Stimulated activated CD4-positive, alpha-beta T cell treated with anti-CD3 and anti-CD28 coated beads, TNF-alpha, amount 100 ng/mL, for 48 hours (primary cell): ENCODE data around the gene IQCH.
"Not testable (repeated sequence)": the region's sequence is repeated elsewhere in the genome, so short reads cannot be mapped to it uniquely, and the experiment has no call there.

ENCODE experiments used
- DNase-seq, 3 donors: peaks; one replicate each; pipeline ENCODE4 v3.0.0-alpha.2; 2020; ENCODE audit warnings: low read depth in 3 of 3

The IQCH gene

DNA sequence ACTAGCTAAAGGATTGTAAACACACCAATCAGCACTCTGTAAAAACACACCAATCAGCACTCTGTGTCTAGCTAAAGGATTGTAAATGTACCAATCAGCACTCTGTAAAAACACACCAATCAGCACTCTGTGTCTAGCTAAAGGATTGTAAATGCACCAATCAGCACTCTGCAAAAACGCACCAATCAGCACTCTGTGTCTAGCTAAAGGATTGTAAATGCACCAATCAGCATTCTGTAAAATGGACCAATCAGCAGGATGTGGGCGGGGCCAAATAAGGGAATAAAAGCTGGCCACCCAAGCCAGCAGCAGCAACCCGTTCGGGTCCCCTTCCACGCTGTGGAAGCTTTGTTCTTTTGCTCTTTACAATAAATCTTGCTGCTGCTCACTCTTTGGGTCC lies 8.0 kb upstream of the IQCH start:
- DNase-seq = not testable (repeated sequence)

- no peak for DNase-seq
Measured at GRCh38 chr15:67248011-67248505, 6.5 kb upstream of the IQCH start.

- no peak for DNase-seq
Measured at GRCh38 chr15:67249830-67250229, 4.8 kb upstream of the IQCH start.

DNA sequence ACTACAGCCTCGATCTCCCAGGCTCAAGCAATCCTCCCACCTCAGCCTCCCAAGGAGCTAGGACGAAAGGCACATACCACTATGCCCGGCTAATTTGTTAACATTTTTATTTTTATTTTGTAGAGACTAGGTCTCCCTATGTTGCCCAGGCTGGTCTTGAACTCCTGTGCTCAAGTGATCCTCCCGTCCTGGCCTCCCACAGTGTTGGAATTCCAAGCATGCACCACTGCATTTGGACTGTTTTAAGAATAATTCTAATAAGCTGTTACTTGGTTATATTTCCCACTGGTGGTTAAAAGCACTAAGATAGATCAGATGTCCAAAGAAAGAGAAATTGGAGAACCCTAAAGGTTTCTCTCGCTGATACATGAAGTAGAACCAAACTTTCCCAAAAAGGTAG lies 3.3 kb upstream of the IQCH start:
- no peak for DNase-seq

DNA sequence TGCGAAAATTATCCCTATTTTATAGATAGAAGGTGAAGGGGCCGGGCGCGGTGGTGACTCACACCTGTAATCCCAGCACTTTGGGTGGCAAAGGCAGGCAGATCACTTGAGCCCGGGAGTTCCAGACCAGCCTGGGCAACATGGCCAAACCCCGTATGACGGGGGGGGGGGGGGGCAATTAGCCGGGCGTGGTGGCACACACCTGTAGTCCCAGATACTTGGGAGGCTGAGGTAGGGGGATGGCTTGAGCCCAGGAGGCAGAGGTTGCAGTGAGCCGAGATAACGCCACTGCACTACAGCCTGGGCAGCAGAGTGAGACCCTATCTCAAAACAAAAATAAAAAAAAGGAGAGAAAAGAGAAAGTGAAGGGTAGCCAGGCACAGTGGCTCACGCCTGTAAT lies 1.5 kb upstream of the IQCH start:
- no peak for DNase-seq

DNA sequence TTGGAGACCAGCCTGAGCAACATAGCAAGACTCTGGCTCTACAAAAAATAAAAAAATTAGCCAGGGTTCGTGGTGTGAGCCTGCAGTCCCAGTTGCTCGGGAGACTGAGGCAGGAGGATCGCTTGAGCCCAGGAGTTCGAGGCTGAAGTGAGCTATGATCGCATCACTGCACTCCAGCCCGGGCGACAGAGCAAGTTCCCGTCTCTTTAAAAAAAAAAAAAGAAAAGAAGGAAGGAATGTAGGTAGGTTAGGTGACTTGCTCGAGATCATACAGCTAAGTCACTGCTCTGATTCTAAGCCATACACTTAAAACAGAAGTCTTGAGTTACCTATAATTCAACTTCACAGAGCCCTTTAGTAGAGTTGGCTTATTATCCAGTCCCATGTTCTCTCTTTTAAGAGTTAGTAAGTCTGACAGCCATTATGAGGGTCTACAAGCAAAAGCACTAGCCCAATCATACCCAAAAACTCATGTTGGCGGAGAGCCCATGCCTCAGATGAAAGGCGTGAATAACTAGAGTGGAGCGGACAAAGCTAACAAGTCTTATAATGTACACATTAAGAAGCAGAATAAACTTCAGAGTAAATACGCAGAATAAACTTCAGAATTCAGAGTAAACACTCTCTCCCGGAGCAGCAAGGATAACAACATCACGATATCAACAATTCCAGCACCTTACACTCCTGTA lies 893 bp upstream of the IQCH start:
- no peak for DNase-seq

- DNase-seq = no peak
Measured at GRCh38 chr15:67256051-67256450, 1.5 kb downstream of the IQCH start.

- DNase-seq = not testable (repeated sequence)
Measured at GRCh38 chr15:67258412-67258811, 3.8 kb downstream of the IQCH start.

GRCh38 chr15:67259379-67259778 lies 4.8 kb downstream of the IQCH start:
- DNase-seq = no peak

DNA sequence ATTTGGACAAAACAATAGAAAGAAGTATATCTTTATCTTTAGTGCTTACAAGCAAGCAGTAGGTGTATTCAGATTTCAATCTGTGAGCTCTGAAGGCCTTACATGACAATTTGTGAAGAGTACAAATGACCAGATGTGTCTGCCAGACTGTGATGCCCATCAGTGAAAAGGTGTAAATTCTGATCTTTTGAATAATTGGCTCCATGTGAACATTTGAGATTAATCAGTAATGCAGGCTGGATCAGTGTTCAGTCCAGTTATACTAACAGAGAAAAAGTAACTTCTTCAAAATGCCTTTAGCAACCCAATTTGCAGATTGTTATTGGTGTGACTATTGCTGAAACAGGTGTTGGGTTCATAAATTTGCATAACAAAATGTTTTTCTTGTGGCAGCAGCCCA lies 5.2 kb downstream of the IQCH start:
- DNase-seq = no peak

DNA sequence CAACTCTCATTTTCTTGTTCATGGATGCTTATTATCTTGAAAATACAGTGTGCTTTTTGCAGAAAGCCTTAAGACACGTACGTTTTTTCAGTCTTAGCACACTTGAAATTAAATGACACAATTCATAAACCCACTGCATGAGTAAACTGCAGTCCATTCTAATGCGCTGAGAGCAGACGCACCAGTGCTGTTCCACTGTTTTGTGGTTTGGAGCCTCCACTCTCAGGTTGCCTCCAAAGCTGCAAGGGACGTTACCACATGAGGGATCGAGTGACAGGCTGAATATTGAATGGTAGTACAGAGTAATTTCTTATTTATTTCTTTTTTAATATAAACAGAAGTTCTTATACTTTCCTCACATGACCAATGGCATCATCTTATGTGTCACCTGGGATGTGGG lies 12.3 kb downstream of the IQCH start:
- DNase-seq = no peak

GRCh38 chr15:67267440-67267839 lies 12.9 kb downstream of the IQCH start:
- DNase-seq = no peak

- DNase-seq = no peak
Measured at GRCh38 chr15:67267951-67268941, 13.7 kb downstream of the IQCH start.

- DNase-seq = no peak
Measured at GRCh38 chr15:67274236-67274635, 19.6 kb downstream of the IQCH start.

DNA sequence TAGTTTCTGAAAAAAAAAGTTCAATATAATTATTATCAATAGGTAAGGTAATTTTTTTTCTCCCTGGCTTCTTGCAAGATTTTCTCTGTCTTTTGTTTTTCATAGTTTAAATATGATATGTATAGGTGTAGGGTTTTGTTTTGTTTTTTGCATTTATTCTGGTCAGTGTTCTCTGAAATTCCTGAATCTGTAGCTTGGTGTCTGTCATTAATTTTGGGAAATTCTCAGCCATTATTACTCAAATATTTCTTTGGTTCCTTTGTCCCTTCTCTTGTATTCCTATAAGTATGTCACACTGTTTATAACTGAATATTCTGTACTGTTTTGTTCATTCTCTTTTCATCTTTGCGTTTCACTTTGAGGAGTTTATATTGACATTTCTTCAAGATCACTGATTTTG lies 22.1 kb downstream of the IQCH start:
- DNase-seq = no peak

- DNase-seq = no peak
Measured at GRCh38 chr15:67280217-67280616, 25.6 kb downstream of the IQCH start.

- DNase-seq = no peak
Measured at GRCh38 chr15:67281714-67282113, 27.1 kb downstream of the IQCH start.

GRCh38 chr15:67285625-67286024 lies 31.0 kb downstream of the IQCH start:
- not testable (repeated sequence) for DNase-seq

DNA sequence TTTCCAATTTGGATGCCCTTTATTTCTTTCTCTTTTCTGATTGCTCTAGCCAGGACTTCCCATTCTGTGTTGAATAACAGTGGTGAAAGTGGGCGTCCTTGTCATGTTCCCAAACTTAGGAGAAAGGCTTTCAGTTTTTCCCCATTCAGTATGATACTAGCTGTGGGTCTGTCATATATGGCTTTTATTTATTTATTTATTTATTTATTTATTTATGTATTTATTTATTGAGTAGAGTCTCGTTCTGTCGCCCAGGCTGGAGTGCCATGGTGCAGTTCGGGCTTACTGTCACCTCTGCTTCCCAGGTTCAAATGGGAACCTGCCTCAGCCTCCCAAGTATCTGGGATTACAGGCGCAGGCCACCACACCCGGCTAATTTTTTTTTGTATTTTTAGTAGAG lies 31.8 kb downstream of the IQCH start:
- DNase-seq = not testable (repeated sequence)

DNA sequence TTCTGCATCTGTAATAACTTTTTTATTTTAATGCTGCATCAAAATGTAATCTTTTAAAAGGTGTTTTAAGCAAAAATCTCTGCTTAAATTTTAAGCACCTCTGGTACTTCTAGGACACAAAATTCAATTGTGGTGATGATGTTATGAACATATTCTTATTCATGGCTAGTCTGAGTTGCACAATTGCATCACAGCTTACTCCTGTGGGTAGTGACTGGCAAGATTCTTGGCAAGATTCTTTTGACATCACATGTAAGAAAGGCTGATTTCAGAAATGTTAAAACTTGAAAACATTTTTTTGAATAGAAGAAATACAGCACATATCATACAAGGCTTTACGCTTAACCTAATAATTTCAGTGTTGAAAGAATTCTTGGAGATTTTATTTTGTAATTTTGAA lies 35.7 kb downstream of the IQCH start:
- no peak for DNase-seq

DNA sequence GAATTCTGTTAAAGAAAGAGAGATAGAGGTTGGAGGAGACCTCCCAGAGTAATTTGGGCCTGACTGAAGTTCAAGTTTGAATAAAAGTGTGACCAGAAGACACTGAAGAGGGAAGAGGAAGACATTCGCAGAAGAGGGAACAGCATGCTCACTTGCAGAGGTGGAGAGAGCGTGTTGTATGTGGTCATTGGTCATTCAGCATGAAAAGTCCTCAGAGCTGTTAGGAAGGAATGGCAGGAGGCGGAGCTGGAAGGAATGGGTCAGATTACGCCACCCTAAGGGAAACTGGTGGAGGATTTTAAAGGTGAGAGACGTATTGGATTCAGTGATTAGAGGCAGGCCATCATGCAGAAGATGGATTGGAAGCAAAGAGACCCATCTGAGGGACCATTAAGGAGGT lies 41.6 kb downstream of the IQCH start:
- DNase-seq = no peak

- no peak for DNase-seq
Measured at GRCh38 chr15:67296684-67297083, 42.1 kb downstream of the IQCH start.
